Measurements from ENCODE around the gene CRIP3. TPM values are rescaled to one million over a fixed set of nuclear protein-coding genes. Genes with fewer than 3 reads are reported as not detected.

The CRIP3 gene
- total RNA-seq, 1 donor from 2014 or later = not detected

DNA sequence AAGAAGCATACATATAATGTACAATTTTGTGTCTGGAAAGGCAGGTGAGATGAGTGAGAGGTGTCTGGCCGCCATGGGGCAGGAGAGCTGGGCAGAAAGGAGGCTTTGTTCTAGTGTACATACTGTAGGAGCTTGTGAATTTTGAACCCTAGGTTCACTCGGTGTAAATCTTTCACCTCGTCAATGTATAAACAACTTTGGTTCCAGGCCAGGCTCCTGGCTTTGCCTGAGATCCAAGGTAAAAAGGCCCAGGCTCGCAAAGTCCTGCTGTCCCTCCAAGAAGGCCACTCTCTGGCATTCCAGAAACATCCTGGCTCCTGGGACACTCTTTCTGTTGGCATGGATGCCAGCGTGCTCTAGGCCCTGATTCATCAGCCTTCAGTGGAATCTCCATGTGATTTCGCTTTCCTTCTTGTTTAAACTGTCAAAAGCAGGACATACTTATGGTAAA, 17.7 kb downstream of the CRIP3 start:
- Histone ChIP-seq H3K4me3 (ENCODE audit: insufficient read depth, low read depth, low read length) (no peak overlapping the region), H3K9ac (ENCODE audit: low read length) (no peak overlapping the region), H3K27ac (ENCODE audit: low read depth, low read length) (no peak overlapping the region), H4K20me1 (ENCODE audit: insufficient read depth, low read length) (no peaks in the 10 kb centered on the region), H2AFZ (ENCODE audit: low read depth, low read length) (no peak overlapping the region), H3K4me2 (ENCODE audit: low read length) (no peak overlapping the region), H3K36me3 (ENCODE audit: insufficient read depth, low read length) (no peaks in the 10 kb centered on the region), H3K27me3 (ENCODE audit: insufficient read depth, low read length) (no peaks in the 10 kb centered on the region), H3K79me2 (ENCODE audit: insufficient read depth, low read length) (no peaks in the 10 kb centered on the region), H3K4me1 (ENCODE audit: insufficient read depth, low read length) (no peaks in the 10 kb centered on the region), H3K9me3 (ENCODE audit: insufficient read depth, low read depth, low read length) (no peaks in the 10 kb centered on the region)
- Mint-ChIP-seq H3K27ac (ENCODE audit: unreplicated experiment) (no peak overlapping the region), H3K36me3 (ENCODE audit: low read depth, unreplicated experiment) (no peaks in the 10 kb centered on the region), H3K4me3 (ENCODE audit: unreplicated experiment) (no peak overlapping the region), H3K4me1 (ENCODE audit: low read depth, unreplicated experiment) (peaks cover 9% of the 10 kb centered on the region), H3K27me3 (ENCODE audit: low read depth, unreplicated experiment) (peaks cover 18% of the 10 kb centered on the region), H3K9me3 (ENCODE audit: unreplicated experiment) (no peaks in the 10 kb centered on the region)
- no peak for TF ChIP-seq EZH2 (IDR thresholded peaks at IDR 0.05; ENCODE audit: insufficient read depth, low read length)
- TF ChIP-seq, protein P1, sequence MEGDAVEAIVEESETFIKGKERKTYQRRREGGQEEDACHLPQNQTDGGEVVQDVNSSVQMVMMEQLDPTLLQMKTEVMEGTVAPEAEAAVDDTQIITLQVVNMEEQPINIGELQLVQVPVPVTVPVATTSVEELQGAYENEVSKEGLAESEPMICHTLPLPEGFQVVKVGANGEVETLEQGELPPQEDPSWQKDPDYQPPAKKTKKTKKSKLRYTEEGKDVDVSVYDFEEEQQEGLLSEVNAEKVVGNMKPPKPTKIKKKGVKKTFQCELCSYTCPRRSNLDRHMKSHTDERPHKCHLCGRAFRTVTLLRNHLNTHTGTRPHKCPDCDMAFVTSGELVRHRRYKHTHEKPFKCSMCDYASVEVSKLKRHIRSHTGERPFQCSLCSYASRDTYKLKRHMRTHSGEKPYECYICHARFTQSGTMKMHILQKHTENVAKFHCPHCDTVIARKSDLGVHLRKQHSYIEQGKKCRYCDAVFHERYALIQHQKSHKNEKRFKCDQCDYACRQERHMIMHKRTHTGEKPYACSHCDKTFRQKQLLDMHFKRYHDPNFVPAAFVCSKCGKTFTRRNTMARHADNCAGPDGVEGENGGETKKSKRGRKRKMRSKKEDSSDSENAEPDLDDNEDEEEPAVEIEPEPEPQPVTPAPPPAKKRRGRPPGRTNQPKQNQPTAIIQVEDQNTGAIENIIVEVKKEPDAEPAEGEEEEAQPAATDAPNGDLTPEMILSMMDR (IDR thresholded peaks at IDR 0.05; ENCODE audit: insufficient read depth, low read depth, low read length) = no peak
- FAIRE-seq = no peak
- no peak for DNase-seq (ENCODE audit: low read depth)

DNA sequence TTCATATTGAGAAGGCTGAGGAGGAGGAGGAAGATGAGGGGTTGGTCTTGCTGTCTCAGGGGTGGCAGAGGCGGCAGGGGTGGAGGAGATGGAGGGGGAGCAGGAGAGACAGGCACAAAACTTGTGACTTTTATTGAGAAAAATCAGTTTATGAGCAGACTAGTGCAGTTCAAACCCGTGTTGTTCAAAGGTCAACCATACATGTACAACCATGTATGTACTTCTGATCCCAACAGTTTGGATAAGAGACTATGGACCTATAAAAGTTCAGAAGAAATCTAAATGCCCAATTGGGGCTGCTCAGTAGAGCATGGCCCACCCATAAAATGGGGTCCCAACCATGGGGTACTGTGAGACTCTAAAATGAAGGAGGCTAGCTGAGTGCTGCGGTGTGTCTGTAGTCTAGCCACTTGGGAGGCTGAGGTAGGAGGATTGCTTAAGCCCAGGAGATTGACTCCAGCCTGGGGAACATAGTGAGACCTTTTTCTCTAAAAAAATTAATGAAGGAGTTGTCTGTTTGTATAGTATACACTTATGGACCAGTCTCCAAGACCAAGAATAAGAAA, 18.2 kb downstream of the CRIP3 start:
- peaks cover 9% of the 10 kb centered on the region for H3K4me1 Mint-ChIP-seq (ENCODE audit: low read depth, unreplicated experiment)
- Histone ChIP-seq H4K20me1 (ENCODE audit: insufficient read depth, low read length) (no peaks in the 10 kb centered on the region), H3K4me3 (ENCODE audit: insufficient read depth, low read depth, low read length) (no peak overlapping the region), H3K36me3 (ENCODE audit: insufficient read depth, low read length) (no peaks in the 10 kb centered on the region), H3K79me2 (ENCODE audit: insufficient read depth, low read length) (no peaks in the 10 kb centered on the region), H3K4me2 (ENCODE audit: low read length) (no peak overlapping the region), H3K9me3 (ENCODE audit: insufficient read depth, low read depth, low read length) (no peaks in the 10 kb centered on the region), H3K9ac (ENCODE audit: low read length) (no peak overlapping the region), H3K4me1 (ENCODE audit: insufficient read depth, low read length) (no peaks in the 10 kb centered on the region), H3K27me3 (ENCODE audit: insufficient read depth, low read length) (no peaks in the 10 kb centered on the region), H2AFZ (ENCODE audit: low read depth, low read length) (no peak overlapping the region), H3K27ac (ENCODE audit: low read depth, low read length) (no peak overlapping the region)
- peaks cover 19% of the 10 kb centered on the region for H3K27me3 Mint-ChIP-seq (ENCODE audit: low read depth, unreplicated experiment)
- FAIRE-seq (no peak), DNase-seq (ENCODE audit: low read depth) (no peak)
- H3K27ac Mint-ChIP-seq (ENCODE audit: unreplicated experiment) = no peak overlapping the region
- no peaks in the 10 kb centered on the region for H3K9me3 Mint-ChIP-seq (ENCODE audit: unreplicated experiment)
- H3K4me3 Mint-ChIP-seq (ENCODE audit: unreplicated experiment) = no peak overlapping the region
- TF ChIP-seq, protein P1 (IDR thresholded peaks at IDR 0.05; ENCODE audit: insufficient read depth, low read depth, low read length) = no peak
- TF ChIP-seq EZH2 (IDR thresholded peaks at IDR 0.05; ENCODE audit: insufficient read depth, low read length) = no peak
- H3K36me3 Mint-ChIP-seq (ENCODE audit: low read depth, unreplicated experiment) = no peaks in the 10 kb centered on the region

Measured in astrocyte (in vitro differentiated cells and primary cell).